ENCODE data around the gene CARD19.

DNA sequence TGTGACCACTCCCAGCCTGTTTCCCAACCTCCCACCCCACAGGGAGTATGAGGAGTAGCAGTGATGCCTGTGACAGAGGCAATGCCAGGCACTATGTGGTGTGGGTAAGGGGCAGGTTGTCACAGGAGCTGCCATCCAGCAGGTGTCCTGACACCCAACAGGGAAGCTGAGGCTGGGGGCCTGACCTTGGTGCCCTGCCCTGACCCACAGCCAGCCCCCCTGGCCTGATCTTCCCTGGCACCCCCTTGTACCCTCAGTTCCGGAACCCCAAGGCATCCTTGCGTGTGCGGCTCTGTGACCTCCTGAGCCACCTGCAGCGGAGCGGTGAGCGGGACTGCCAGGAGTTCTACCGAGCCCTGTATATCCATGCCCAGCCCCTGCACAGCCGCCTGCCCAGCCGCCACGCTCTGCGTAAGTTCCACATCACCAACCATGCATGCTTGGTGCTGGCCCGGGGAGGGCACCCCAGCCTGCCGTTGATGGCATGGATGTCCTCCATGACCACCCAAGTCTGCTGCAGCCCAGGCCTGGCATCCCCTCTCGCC, 14.4 kb downstream of the CARD19 start:
- TF ChIP-seq ZSCAN29 (IDR thresholded peaks at IDR 0.05) (no peak), SREBF2 (CRISPR knock-in tag; IDR thresholded peaks at IDR 0.05) (no peak), ZNF695 (CRISPR knock-in tag; IDR thresholded peaks at IDR 0.05) (no peak), WHSC1 (IDR thresholded peaks at IDR 0.05; ENCODE audit: low read length) (no peak), ESRRA (IDR thresholded peaks at IDR 0.05; ENCODE audit: borderline replicate concordance, low read depth) (no peak), NR1H2 (CRISPR knock-in tag; IDR thresholded peaks at IDR 0.05) (no peak), TEAD4 (IDR thresholded peaks at IDR 0.05; ENCODE audit: low read length) (no peak), TEAD4 (CRISPR knock-in tag; IDR thresholded peaks at IDR 0.05; ENCODE audit: borderline replicate concordance) (no peak)
- TF ChIP-seq, protein P1, sequence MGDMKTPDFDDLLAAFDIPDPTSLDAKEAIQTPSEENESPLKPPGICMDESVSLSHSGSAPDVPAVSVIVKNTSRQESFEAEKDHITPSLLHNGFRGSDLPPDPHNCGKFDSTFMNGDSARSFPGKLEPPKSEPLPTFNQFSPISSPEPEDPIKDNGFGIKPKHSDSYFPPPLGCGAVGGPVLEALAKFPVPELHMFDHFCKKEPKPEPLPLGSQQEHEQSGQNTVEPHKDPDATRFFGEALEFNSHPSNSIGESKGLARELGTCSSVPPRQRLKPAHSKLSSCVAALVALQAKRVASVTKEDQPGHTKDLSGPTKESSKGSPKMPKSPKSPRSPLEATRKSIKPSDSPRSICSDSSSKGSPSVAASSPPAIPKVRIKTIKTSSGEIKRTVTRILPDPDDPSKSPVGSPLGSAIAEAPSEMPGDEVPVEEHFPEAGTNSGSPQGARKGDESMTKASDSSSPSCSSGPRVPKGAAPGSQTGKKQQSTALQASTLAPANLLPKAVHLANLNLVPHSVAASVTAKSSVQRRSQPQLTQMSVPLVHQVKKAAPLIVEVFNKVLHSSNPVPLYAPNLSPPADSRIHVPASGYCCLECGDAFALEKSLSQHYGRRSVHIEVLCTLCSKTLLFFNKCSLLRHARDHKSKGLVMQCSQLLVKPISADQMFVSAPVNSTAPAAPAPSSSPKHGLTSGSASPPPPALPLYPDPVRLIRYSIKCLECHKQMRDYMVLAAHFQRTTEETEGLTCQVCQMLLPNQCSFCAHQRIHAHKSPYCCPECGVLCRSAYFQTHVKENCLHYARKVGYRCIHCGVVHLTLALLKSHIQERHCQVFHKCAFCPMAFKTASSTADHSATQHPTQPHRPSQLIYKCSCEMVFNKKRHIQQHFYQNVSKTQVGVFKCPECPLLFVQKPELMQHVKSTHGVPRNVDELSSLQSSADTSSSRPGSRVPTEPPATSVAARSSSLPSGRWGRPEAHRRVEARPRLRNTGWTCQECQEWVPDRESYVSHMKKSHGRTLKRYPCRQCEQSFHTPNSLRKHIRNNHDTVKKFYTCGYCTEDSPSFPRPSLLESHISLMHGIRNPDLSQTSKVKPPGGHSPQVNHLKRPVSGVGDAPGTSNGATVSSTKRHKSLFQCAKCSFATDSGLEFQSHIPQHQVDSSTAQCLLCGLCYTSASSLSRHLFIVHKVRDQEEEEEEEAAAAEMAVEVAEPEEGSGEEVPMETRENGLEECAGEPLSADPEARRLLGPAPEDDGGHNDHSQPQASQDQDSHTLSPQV (IDR thresholded peaks at IDR 0.05): no peak

Measured in K562 (cell line).